Esophagus mucosa (tissue), 1 donor: Measurements from ENCODE around the gene SLC10A3. TPM values are rescaled to one million over a fixed set of nuclear protein-coding genes. Genes with fewer than 3 reads are reported as not detected.

ENCODE experiments used
- ATAC-seq: fragments of 200-7000 bp; cut with Tn5 transposase; one replicate; pipeline ENCODE4 v1.9.1; 2020
- total RNA-seq: library from RNA; stranded (reverse); gene quantifications from one replicate; pipeline ENCODE4 v1.2.4, GENCODE V29; 2023
- donor health status: DM: yes; HTN: yes; CAD: no.

The SLC10A3 gene
- total RNA-seq: 20.6 TPM

GRCh38 chrX:154490414-154491083, at the start of gene SLC10A3:
SLC10A3 (minus strand) TSS chrX:154490629; CDS start chrX:154488940, 1,689 bp downstream.
- ATAC-seq: peak; percentile 90

GRCh38 chrX:154539077-154539476, 48.6 kb upstream of the SLC10A3 start:
- ATAC-seq: no peak

GRCh38 chrX:154535892-154536291, 45.5 kb upstream of the SLC10A3 start:
- ATAC-seq: no peak

GRCh38 chrX:154534526-154535322, 44.3 kb upstream of the SLC10A3 start:
- ATAC-seq: peak; percentile 94

GRCh38 chrX:154532690-154533089, 42.3 kb upstream of the SLC10A3 start:
- ATAC-seq: no peak

- no peak for ATAC-seq
Observed at GRCh38 chrX:154531626-154532025, 41.2 kb upstream of the SLC10A3 start.

GRCh38 chrX:154530286-154530685, 39.9 kb upstream of the SLC10A3 start:
- no peak for ATAC-seq

- no peak for ATAC-seq
Observed at GRCh38 chrX:154529206-154529612, 38.8 kb upstream of the SLC10A3 start.

- peak; percentile 83 for ATAC-seq
Observed at GRCh38 chrX:154526901-154527675, 36.7 kb upstream of the SLC10A3 start.

GRCh38 chrX:154525606-154526490, 35.4 kb upstream of the SLC10A3 start:
- ATAC-seq: peak; percentile 37

GRCh38 chrX:154519389-154519788, 29.0 kb upstream of the SLC10A3 start:
- ATAC-seq: no peak

- no peak for ATAC-seq
Observed at GRCh38 chrX:154517101-154517781, 26.8 kb upstream of the SLC10A3 start.

- peak; percentile 2 for ATAC-seq
Observed at GRCh38 chrX:154516656-154517100, 26.2 kb upstream of the SLC10A3 start.

GRCh38 chrX:154515966-154516655, 25.7 kb upstream of the SLC10A3 start, which contains the start of gene FAM3A:
FAM3A (minus strand) TSS chrX:154516232; CDS start chrX:154515772, 460 bp downstream.
- peak; percentile 99 for ATAC-seq

GRCh38 chrX:154515090-154515965, 24.9 kb upstream of the SLC10A3 start:
- peak; percentile 5 for ATAC-seq

- ATAC-seq: no peak
Observed at GRCh38 chrX:154513716-154514115, 23.3 kb upstream of the SLC10A3 start.

- no peak for ATAC-seq
Observed at GRCh38 chrX:154512879-154513553, 22.6 kb upstream of the SLC10A3 start.

GRCh38 chrX:154511761-154512160, 21.3 kb upstream of the SLC10A3 start:
- no peak for ATAC-seq

- ATAC-seq: no peak
Observed at GRCh38 chrX:154509455-154509854, 19.0 kb upstream of the SLC10A3 start.
